GM21360 (cell line): ENCODE results near the gene SCARB1.

Source experiments
- ATAC-seq: cut with Tn5 transposase; IDR thresholded peaks from one replicate; pipeline ENCODE4 v1.9.1; 2021; ENCODE audit warnings: mild to moderate bottlenecking, moderate library complexity; ENCODE audit not compliant: unreplicated experiment

SCARB1 gene

GRCh38 chr12:124736115-124737039 lies 127.3 kb downstream of the SCARB1 start:
- ATAC-seq: no peak

GRCh38 chr12:124734224-124734788 lies 129.4 kb downstream of the SCARB1 start:
- no peak for ATAC-seq

DNA sequence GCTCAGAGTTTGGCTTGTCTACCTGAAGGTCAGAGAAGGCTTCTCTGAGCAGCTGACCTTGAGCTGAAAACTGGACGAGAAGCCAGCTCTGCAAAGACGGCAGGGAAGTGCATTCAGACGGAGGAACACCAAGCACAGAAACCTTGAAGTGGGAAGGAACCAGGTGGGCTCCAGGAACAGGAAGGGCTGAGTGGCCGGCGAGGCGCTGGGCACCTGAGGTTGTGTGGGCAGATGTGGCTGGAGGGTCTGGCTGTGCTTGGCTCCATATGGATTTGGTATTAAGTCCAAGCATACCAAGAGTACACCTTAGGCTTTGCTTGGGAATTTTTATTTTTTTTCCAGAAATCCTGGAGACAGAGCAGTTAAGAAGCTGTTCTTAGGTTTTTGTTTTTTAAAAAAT lies 130.6 kb downstream of the SCARB1 start:
- no peak for ATAC-seq

- no peak for ATAC-seq
These were observed 131.2 kb downstream of the SCARB1 start for GRCh38 chr12:124732275-124733075.

GRCh38 chr12:124731869-124732268 lies 131.8 kb downstream of the SCARB1 start:
- no peak for ATAC-seq

DNA sequence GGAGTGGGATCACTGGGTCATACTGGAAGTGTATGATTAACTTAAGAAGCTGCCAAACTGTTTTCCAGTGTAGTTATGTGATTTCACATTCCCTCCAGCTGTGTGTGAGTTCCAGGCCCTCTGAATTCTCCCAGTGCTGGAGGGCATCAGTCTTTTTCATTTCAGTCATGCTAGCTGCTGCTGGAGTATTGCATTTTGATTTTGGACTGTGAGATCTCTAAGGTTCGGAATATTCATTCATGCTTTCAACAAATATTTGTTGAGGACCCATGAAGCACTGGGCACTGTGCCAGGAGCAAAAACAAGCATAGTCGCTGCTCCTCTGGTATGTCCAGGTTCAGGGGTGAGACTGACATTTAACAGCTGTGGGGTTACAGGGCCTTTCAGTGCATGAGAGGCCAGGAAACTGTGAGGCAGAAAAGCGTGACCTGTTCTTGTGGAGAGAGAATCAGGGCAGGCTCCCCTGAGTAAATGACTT lies 133.2 kb downstream of the SCARB1 start:
- ATAC-seq: no peak

DNA sequence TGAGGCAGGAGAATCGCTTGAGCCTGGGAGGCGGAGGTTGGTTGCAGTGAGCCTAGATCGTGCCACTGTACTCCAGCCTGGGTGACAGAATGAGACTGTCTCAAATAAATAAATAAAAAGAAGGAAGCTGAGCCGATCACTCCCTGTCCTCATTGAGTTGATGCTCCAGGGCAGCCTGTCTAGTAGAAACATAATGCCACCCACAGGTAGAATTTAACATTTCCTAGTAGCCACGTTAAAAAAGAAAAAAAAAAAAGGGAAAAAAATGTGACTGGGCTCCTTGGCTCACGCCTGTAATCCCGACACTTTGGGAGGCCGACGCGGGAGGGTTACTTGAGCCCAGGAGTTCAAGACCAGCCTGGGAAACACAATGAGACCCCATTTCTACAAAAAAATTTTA lies 135.7 kb downstream of the SCARB1 start:
- no peak for ATAC-seq

DNA sequence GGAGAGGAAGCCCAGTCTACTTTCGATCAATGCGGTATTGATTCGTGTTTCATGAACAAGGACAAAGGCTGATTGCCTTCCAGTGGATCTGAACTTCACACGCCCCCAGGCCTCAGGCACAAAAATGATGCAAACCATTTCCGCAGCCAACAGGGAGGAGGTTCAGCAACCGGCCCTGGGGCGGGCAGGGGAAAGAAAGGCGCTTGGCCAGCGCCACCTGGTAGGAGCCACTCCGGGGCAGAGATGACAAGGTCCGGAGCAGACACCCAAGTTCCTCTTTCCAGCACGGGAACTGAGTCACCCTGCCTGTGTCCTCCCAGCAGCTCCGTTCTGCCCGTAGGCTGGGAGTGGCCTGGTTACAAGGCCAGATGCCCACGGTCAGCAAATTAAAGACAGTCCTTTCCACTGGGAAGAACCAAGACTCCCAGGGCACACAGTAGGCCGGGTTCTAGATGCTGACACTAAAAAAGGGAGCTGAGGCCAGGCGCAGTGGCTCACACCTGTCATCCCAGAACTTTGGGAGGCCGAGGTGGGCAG lies 136.3 kb downstream of the SCARB1 start:
- no peak for ATAC-seq
